Inferior parietal cortex (tissue), 1 donor: ENCODE measurements around the gene DNAJC3.
"Not testable (repeated sequence)": the region's sequence is repeated elsewhere in the genome, so short reads cannot be mapped to it uniquely, and the experiment has no call there.

Source experiments
- DNase-seq: peaks from one replicate; pipeline ENCODE4 v3.0.0-alpha.2; 2016; ENCODE audit errors: extremely low spot score

DNAJC3 gene

DNA sequence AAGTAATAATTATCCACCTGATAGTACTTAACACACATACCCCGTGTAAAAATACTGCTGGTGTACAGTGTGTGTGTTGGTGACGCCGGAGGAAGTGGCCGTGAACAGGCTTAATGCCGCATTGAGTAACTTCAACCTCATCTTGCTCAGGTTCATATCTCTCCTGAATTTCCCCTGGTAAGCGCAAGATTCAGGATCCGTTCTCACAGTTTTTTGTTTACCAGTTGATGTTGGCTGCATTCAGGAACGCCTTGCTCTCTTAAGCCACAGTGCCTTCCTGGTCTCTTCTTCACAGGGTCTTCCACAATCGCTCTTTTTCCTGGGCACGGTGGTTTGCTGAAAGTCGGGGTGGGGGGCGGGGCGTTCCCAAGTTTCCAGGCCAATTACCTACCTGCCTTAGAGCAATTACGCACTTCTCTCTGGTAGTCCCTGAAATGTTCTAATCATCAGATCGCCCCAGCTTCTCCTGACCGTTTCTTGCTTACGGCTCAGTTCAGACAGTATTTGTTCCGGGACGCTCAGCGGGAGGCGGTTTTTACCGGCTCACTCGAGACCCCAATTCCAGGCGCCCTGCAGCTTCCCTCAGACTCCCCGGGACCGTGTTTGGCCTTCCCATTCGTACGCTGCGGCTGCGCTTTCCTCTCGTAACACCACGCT lies 706 bp upstream of the DNAJC3 start:
- no peak for DNase-seq

GRCh38 chr13:95677564-95678266 lies 776 bp downstream of the DNAJC3 start:
- peak; percentile 15 for DNase-seq

- no peak for DNase-seq
These were observed 2.0 kb downstream of the DNAJC3 start for GRCh38 chr13:95678967-95679366.

DNA sequence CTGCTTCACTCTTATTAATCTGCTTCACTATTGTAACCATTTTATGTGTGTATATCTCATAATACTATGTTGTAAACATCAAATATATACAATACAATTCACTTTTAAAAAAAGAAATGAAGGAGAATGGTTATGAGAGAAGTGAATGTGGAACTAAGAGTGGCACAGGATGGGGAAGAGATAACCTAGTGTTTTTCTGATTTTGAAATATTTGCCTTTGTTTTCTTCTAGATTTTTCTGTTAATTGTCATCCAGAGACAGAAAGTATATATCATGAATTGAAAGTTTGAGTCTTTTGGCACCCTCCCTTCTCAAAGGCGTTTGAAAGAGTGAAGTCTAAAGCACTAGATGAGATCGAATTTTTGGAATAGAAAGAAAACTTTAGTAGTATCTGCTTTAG lies 2.8 kb downstream of the DNAJC3 start:
- no peak for DNase-seq

DNA sequence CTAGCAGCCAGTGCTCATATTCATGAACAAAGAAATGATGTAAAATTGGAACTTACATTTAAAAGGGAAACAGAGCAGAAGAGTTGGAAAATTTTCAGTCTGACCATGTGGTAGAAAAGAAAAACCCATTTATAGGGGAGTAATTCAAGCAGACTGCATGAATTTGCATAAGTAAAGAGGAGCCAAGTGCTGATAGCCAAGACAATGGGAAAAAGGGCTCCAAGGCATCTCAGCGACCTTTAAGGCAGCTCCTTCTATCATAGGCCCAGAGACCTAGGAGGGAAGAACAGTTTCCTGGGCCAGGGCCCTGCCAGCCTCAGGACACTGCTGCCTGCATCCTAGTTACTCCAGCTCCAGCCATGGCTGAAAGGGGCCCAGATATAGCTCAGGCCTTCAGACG lies 7.5 kb downstream of the DNAJC3 start:
- DNase-seq: no peak

DNA sequence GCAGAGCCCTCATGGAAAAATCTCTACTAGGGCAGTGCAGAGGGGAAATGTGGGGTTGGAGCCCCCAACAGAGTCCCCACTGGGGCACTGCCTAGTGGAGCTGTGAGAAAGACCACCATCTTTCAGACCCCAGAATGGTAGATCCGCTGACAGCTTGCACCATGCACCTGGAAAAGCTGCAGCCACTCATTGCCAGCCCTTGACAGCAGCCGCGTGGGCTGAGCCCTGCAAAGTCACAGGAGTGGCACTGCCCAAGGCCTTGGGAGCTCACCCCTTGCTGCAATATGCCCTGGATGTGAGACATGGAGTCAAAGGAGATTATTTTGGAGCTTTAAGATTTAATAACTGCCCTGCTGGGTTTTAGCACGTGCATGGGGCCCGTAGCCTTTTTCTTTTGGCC lies 8.0 kb downstream of the DNAJC3 start:
- not testable (repeated sequence) for DNase-seq

- DNase-seq: no peak
These were observed 12.6 kb downstream of the DNAJC3 start for GRCh38 chr13:95689582-95689926.

- DNase-seq: not testable (repeated sequence)
These were observed 14.0 kb downstream of the DNAJC3 start for GRCh38 chr13:95690986-95691385.

DNA sequence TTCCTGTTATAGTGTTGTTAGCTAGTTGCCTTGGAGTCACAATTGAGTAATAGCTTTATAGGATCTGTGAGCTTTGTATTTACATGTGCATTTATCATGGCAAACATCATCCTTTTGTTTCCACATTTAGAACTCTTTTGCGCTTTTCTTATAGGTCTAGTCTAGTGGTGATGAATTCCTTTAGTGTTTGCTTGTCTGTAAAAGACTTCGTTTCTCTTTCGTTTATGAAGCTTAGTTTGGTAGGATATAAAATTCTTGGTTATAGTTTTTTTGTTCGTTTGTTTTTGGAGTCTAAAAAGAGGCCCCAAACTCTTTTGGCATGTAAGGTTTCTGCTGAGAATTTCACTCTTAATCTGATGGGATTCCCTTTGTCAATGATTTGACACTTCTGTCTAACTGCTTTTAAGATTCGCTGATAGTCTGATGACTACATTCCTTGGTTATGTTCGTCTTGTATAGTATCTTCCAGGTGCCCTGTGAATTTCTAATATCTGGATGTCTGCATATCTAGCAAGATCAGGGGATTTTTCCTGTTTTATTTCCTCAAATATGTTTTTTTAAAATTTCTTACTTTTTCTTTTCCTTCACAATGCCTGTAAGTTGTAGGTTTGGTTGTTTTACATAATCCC lies 20.2 kb downstream of the DNAJC3 start:
- DNase-seq: no peak

DNA sequence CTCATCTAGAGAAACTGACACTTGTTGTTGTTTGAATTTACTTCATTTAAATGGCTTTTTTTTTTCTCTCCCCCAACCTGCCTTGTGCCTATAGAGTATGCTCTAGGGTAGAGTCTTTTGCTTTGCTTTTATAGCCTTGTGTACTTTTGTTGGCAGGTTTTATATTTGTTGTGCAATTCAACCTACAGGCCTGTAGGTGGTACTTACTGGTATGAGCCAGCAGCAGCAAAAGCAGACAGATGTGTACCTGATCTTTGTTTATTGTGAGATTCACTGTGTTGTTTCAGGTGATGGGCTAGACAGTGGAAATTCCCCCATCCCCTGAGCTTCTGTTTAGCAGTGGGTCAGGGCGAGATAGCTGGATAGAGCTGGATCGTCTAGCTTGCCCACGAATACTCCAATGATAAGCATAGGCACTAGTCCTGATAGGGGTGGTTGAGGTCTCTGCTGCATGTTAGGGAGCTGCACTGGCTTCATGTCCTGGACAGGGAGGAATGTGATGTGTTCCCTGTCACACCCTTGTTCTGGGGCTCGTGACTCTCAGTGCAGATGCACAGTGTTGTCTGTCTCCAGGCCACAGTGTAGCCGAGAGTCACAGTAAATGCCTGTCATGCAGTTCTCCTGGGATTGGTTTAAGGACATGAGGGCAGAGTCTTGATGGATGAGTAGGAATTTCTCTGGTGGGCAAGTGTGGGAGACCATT lies 21.3 kb downstream of the DNAJC3 start:
- no peak for DNase-seq

GRCh38 chr13:95703576-95703975 lies 26.6 kb downstream of the DNAJC3 start:
- no peak for DNase-seq

DNA sequence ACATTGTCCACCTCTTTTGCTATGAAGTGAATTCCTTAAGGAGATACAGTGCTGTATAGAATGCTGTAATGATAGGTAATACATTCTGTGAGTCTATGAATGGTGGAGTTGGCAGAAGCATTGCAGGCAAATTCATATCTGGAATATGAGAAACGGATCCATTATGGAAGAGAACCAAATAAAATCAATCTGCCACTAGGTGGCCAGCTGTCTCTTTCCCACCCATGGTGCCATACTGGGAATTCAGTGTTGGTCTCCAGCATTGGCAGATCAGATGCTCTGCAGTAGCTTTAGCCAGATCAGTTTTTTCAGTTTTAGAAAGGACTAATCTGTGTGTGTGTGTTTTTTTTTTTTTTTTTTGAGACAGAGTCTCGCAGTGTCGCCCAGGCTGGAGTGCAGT lies 27.6 kb downstream of the DNAJC3 start:
- DNase-seq: no peak

- no peak for DNase-seq
These were observed 29.4 kb downstream of the DNAJC3 start for GRCh38 chr13:95706356-95706755.

- no peak for DNase-seq
These were observed 30.1 kb downstream of the DNAJC3 start for GRCh38 chr13:95707035-95707434.

GRCh38 chr13:95707442-95708390 lies 30.8 kb downstream of the DNAJC3 start:
- no peak for DNase-seq

DNA sequence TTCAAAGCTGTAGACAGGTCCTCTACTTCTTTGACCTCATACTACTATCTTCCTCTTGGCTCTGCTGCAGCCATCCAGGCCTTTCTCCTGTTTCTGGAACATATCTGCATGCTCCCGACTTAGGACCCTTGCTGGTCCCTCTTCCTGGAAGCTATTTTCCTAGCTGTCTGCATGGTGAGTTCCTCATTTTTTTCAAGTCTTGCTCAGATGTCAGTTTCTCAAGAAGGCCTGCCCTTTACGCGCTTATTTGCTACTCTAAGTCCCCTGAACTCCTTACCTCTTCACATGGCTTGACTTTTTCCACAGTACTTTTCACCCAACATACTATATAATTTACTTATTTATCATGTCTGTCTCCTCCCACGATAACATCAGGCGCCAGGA lies 31.4 kb downstream of the DNAJC3 start:
- no peak for DNase-seq

DNA sequence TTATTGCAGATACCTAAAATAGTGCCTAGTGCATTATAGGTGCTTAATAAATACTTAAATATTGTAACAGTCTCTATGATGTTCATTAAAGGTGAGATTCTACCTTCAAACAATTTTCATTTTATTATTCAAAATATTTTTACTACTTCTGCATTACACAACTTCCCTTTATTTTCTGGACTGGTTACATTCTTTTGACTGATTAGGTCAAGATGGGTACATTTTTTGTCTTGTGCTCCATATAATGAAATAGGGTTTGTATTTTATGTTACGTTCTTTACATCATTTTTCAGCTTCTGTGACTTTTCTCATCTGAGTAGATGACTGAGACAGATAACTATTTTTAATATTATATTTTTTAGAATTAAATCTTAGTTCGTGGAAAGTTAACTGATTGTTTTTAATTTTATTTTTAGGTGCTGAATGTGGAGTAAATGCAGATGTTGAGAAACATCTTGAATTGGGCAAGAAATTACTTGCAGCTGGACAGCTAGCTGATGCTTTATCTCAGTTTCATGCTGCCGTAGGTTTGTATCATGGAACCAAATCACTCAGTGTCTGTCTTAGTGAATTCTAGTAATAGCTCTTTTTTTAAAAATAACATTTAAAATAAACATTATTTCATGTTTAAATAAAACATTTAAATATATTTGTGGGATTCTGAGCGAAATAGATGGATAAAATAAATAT lies 32.0 kb downstream of the DNAJC3 start:
- no peak for DNase-seq

DNA sequence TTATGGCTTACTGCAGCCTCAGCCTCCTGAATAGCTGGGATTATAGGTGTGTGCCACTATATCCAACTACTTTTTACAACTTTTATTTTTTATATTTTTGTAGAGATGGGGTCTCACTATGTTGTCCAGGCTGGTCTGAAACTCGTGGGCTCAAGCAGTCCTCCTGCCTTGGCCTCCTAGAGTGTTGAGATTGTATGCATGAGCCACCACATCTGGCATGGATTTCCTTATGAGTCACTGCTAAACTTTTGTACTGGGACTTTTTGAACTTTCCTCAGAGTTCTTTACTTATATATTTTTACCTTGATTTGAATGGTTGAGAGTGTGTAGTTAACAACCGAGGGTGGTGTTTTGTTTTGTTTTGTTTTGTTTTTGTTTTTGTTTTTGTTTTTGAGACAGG lies 33.4 kb downstream of the DNAJC3 start:
- DNase-seq: no peak

DNA sequence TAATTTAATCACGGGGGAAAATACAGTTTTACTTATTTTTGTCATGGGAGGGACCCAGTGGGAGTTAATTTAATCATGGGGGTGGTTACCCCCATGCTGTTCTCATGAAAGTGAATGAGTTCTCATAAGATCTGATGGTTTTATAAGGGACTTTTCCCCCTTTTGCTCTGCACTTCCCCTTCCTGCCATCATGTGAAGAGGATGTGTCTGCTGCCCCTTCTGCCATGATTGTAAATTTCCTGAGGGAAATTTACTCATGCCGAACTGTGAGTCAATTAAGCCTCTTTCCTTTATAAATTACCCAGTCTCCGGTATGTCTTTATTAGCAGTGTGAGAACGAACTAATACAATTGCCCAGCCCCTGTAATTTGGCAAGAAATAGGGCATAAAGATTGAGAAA lies 35.9 kb downstream of the DNAJC3 start:
- not testable (repeated sequence) for DNase-seq

- no peak for DNase-seq
These were observed 36.7 kb downstream of the DNAJC3 start for GRCh38 chr13:95713651-95714050.
